ENCODE results near the gene PRUNE2.

PRUNE2 gene

GRCh38 chr9:76921165-76921564 is 15.3 kb upstream of the PRUNE2 start:
- H3K4me1 ChIP-seq (ENCODE audit: control insufficient read depth in 1 of 2, insufficient read depth in 2 of 2, low read length in 2 of 2) = no peaks in the 10 kb centered on the region
- H3K36me3 ChIP-seq (ENCODE audit: control insufficient read depth in 1 of 2, insufficient read depth in 2 of 2, low read length in 2 of 2) = no peaks in the 10 kb centered on the region
- no peak overlapping the region for H3K4me3 ChIP-seq (ENCODE audit: low read depth in 1 of 2, low read length in 2 of 2)
- no peaks in the 10 kb centered on the region for H3K27me3 ChIP-seq (ENCODE audit: low read depth, low read length)
- no peak overlapping the region for H3K27ac ChIP-seq (ENCODE audit: low read length)
- H3K9me3 ChIP-seq (ENCODE audit: control insufficient read depth in 1 of 2, low read length in 2 of 2) = no peaks in the 10 kb centered on the region

- no peak overlapping the region for H3K27ac ChIP-seq (ENCODE audit: low read length)
- H3K4me1 ChIP-seq (ENCODE audit: control insufficient read depth in 1 of 2, insufficient read depth in 2 of 2, low read length in 2 of 2) = no peaks in the 10 kb centered on the region
- H3K9me3 ChIP-seq (ENCODE audit: control insufficient read depth in 1 of 2, low read length in 2 of 2) = no peaks in the 10 kb centered on the region
- H3K27me3 ChIP-seq (ENCODE audit: low read depth, low read length) = no peaks in the 10 kb centered on the region
- H3K36me3 ChIP-seq (ENCODE audit: control insufficient read depth in 1 of 2, insufficient read depth in 2 of 2, low read length in 2 of 2) = no peaks in the 10 kb centered on the region
- no peak overlapping the region for H3K4me3 ChIP-seq (ENCODE audit: low read depth in 1 of 2, low read length in 2 of 2)
Observed at GRCh38 chr9:76917299-76917698, 11.4 kb upstream of the PRUNE2 start.

GRCh38 chr9:76916231-76916630 is 10.3 kb upstream of the PRUNE2 start:
- Histone ChIP-seq H3K36me3 (ENCODE audit: control insufficient read depth in 1 of 2, insufficient read depth in 2 of 2, low read length in 2 of 2) (no peaks in the 10 kb centered on the region), H3K9me3 (ENCODE audit: control insufficient read depth in 1 of 2, low read length in 2 of 2) (no peaks in the 10 kb centered on the region), H3K4me1 (ENCODE audit: control insufficient read depth in 1 of 2, insufficient read depth in 2 of 2, low read length in 2 of 2) (no peaks in the 10 kb centered on the region), H3K4me3 (ENCODE audit: low read depth in 1 of 2, low read length in 2 of 2) (no peak overlapping the region), H3K27me3 (ENCODE audit: low read depth, low read length) (no peaks in the 10 kb centered on the region), H3K27ac (ENCODE audit: low read length) (no peak overlapping the region)

GRCh38 chr9:76913467-76913866 is 7.6 kb upstream of the PRUNE2 start:
- Histone ChIP-seq H3K9me3 (ENCODE audit: control insufficient read depth in 1 of 2, low read length in 2 of 2) (peaks cover 0 to 4% of the 10 kb centered on the region in 2 donors), H3K36me3 (ENCODE audit: control insufficient read depth in 1 of 2, insufficient read depth in 2 of 2, low read length in 2 of 2) (no peaks in the 10 kb centered on the region), H3K4me1 (ENCODE audit: control insufficient read depth in 1 of 2, insufficient read depth in 2 of 2, low read length in 2 of 2) (no peaks in the 10 kb centered on the region), H3K27ac (ENCODE audit: low read length) (no peak overlapping the region), H3K27me3 (ENCODE audit: low read depth, low read length) (no peaks in the 10 kb centered on the region), H3K4me3 (ENCODE audit: low read depth in 1 of 2, low read length in 2 of 2) (no peak overlapping the region)

- H3K4me3 ChIP-seq (ENCODE audit: low read depth in 1 of 2, low read length in 2 of 2) = no peak overlapping the region
- no peaks in the 10 kb centered on the region for H3K36me3 ChIP-seq (ENCODE audit: control insufficient read depth in 1 of 2, insufficient read depth in 2 of 2, low read length in 2 of 2)
- H3K27me3 ChIP-seq (ENCODE audit: low read depth, low read length) = no peaks in the 10 kb centered on the region
- H3K9me3 ChIP-seq (ENCODE audit: control insufficient read depth in 1 of 2, low read length in 2 of 2) = peaks cover 0 to 4% of the 10 kb centered on the region in 2 donors
- H3K27ac ChIP-seq (ENCODE audit: low read length) = no peak overlapping the region
- no peaks in the 10 kb centered on the region for H3K4me1 ChIP-seq (ENCODE audit: control insufficient read depth in 1 of 2, insufficient read depth in 2 of 2, low read length in 2 of 2)
Observed at GRCh38 chr9:76912636-76913275, 6.8 kb upstream of the PRUNE2 start.

GRCh38 chr9:76911971-76912370 is 6.1 kb upstream of the PRUNE2 start:
- no peaks in the 10 kb centered on the region for H3K4me1 ChIP-seq (ENCODE audit: control insufficient read depth in 1 of 2, insufficient read depth in 2 of 2, low read length in 2 of 2)
- no peaks in the 10 kb centered on the region for H3K27me3 ChIP-seq (ENCODE audit: low read depth, low read length)

GRCh38 chr9:76910861-76911260 is 4.9 kb upstream of the PRUNE2 start:
- Histone ChIP-seq H3K4me3 (ENCODE audit: low read depth in 1 of 2, low read length in 2 of 2) (no peak overlapping the region), H3K27ac (ENCODE audit: low read length) (no peak overlapping the region), H3K36me3 (ENCODE audit: control insufficient read depth in 1 of 2, insufficient read depth in 2 of 2, low read length in 2 of 2) (no peaks in the 10 kb centered on the region), H3K9me3 (ENCODE audit: control insufficient read depth in 1 of 2, low read length in 2 of 2) (peaks cover 0 to 4% of the 10 kb centered on the region in 2 donors), H3K27me3 (ENCODE audit: low read depth, low read length) (no peaks in the 10 kb centered on the region), H3K4me1 (ENCODE audit: control insufficient read depth in 1 of 2, insufficient read depth in 2 of 2, low read length in 2 of 2) (peaks cover 0 to 8% of the 10 kb centered on the region in 2 donors)

More at GRCh38 chr9:76911971-76912370, 6.1 kb upstream of the PRUNE2 start:
- H3K27ac ChIP-seq (ENCODE audit: low read length) = no peak overlapping the region
- H3K4me3 ChIP-seq (ENCODE audit: low read depth in 1 of 2, low read length in 2 of 2) = no peak overlapping the region
- H3K9me3 ChIP-seq (ENCODE audit: control insufficient read depth in 1 of 2, low read length in 2 of 2) = peaks cover 0 to 4% of the 10 kb centered on the region in 2 donors
- no peaks in the 10 kb centered on the region for H3K36me3 ChIP-seq (ENCODE audit: control insufficient read depth in 1 of 2, insufficient read depth in 2 of 2, low read length in 2 of 2)

GRCh38 chr9:76906647-76906975 is 697 bp upstream of the PRUNE2 start:
- no peaks in the 10 kb centered on the region for H3K27me3 ChIP-seq (ENCODE audit: low read depth, low read length)
- H3K4me3 ChIP-seq (ENCODE audit: low read depth in 1 of 2, low read length in 2 of 2) = peak overlapping the region; percentile 35 to 82
- H3K36me3 ChIP-seq (ENCODE audit: control insufficient read depth in 1 of 2, insufficient read depth in 2 of 2, low read length in 2 of 2) = no peaks in the 10 kb centered on the region
- peaks cover 0 to 19% of the 10 kb centered on the region in 2 donors for H3K4me1 ChIP-seq (ENCODE audit: control insufficient read depth in 1 of 2, insufficient read depth in 2 of 2, low read length in 2 of 2)
- no peak overlapping the region for H3K27ac ChIP-seq (ENCODE audit: low read length)
- peaks cover 0 to 4% of the 10 kb centered on the region in 2 donors for H3K9me3 ChIP-seq (ENCODE audit: control insufficient read depth in 1 of 2, low read length in 2 of 2)

GRCh38 chr9:76904661-76905457 is 1.1 kb downstream of the PRUNE2 start:
- Histone ChIP-seq H3K9me3 (ENCODE audit: control insufficient read depth in 1 of 2, low read length in 2 of 2) (peaks cover 0 to 2% of the 10 kb centered on the region in 2 donors), H3K4me1 (ENCODE audit: control insufficient read depth in 1 of 2, insufficient read depth in 2 of 2, low read length in 2 of 2) (peaks cover 0 to 19% of the 10 kb centered on the region in 2 donors), H3K4me3 (ENCODE audit: low read depth in 1 of 2, low read length in 2 of 2) (peak overlapping the region; percentile 66 to 82), H3K27me3 (ENCODE audit: low read depth, low read length) (no peaks in the 10 kb centered on the region), H3K27ac (ENCODE audit: low read length) (peak overlapping the region; percentile 52), H3K36me3 (ENCODE audit: control insufficient read depth in 1 of 2, insufficient read depth in 2 of 2, low read length in 2 of 2) (no peaks in the 10 kb centered on the region)

- H3K27me3 ChIP-seq (ENCODE audit: low read depth, low read length) = no peaks in the 10 kb centered on the region
- H3K9me3 ChIP-seq (ENCODE audit: control insufficient read depth in 1 of 2, low read length in 2 of 2) = no peaks in the 10 kb centered on the region
- H3K27ac ChIP-seq (ENCODE audit: low read length) = peak overlapping the region; percentile 60
- no peaks in the 10 kb centered on the region for H3K36me3 ChIP-seq (ENCODE audit: control insufficient read depth in 1 of 2, insufficient read depth in 2 of 2, low read length in 2 of 2)
- H3K4me3 ChIP-seq (ENCODE audit: low read depth in 1 of 2, low read length in 2 of 2) = peak overlapping the region; percentile 43 to 49
- H3K4me1 ChIP-seq (ENCODE audit: control insufficient read depth in 1 of 2, insufficient read depth in 2 of 2, low read length in 2 of 2) = peaks cover 0 to 19% of the 10 kb centered on the region in 2 donors
Observed at GRCh38 chr9:76902395-76902794, 3.5 kb downstream of the PRUNE2 start.

- no peaks in the 10 kb centered on the region for H3K36me3 ChIP-seq (ENCODE audit: control insufficient read depth in 1 of 2, insufficient read depth in 2 of 2, low read length in 2 of 2)
- H3K27me3 ChIP-seq (ENCODE audit: low read depth, low read length) = no peaks in the 10 kb centered on the region
- peaks cover 0 to 19% of the 10 kb centered on the region in 2 donors for H3K4me1 ChIP-seq (ENCODE audit: control insufficient read depth in 1 of 2, insufficient read depth in 2 of 2, low read length in 2 of 2)
- H3K27ac ChIP-seq (ENCODE audit: low read length) = peak overlapping the region; percentile 60
- peak overlapping the region; percentile 23 to 49 for H3K4me3 ChIP-seq (ENCODE audit: low read depth in 1 of 2, low read length in 2 of 2)
- H3K9me3 ChIP-seq (ENCODE audit: control insufficient read depth in 1 of 2, low read length in 2 of 2) = no peaks in the 10 kb centered on the region
Observed at GRCh38 chr9:76901801-76902200, 4.1 kb downstream of the PRUNE2 start.
